ENCODE measurements around the gene KCNS3. TPM values are rescaled to one million over a fixed set of nuclear protein-coding genes. Genes with fewer than 3 reads are reported as not detected.

The KCNS3 gene
- total RNA-seq, 2 donors from 2014 or later: 30.3 to 33.6 TPM

- ATAC-seq (ENCODE audit: insufficient number of reproducible peaks, low FRiP score, low read depth): no peak
- H3K27me3 ChIP-seq (replicated peaks; ENCODE audit: insufficient read depth): no peaks in the 10 kb centered on the region
- no peak for TF ChIP-seq CTCF (IDR thresholded peaks at IDR 0.05)
- no peak overlapping the region for H3K27ac ChIP-seq
- no peak for DNase-seq (ENCODE audit: low spot score)
- H3K4me3 ChIP-seq: no peak overlapping the region
- no peaks in the 10 kb centered on the region for H3K9me3 ChIP-seq
- H3K36me3 ChIP-seq: no peaks in the 10 kb centered on the region
- peaks cover 6 to 17% of the 10 kb centered on the region in 2 donors for H3K4me1 ChIP-seq (ENCODE audit: control insufficient read depth in 1 of 2, low read depth in 2 of 2)
Observed at GRCh38 chr2:17910980-17911379, 32.5 kb downstream of the KCNS3 start.

- no peak for TF ChIP-seq CTCF (IDR thresholded peaks at IDR 0.05)
- DNase-seq (ENCODE audit: low spot score) (no peak), ATAC-seq (ENCODE audit: insufficient number of reproducible peaks, low FRiP score, low read depth) (no peak)
- no peak overlapping the region for H3K4me3 ChIP-seq
- H3K36me3 ChIP-seq: no peaks in the 10 kb centered on the region
- H3K4me1 ChIP-seq (ENCODE audit: control insufficient read depth in 1 of 2, low read depth in 2 of 2): peaks cover 6 to 21% of the 10 kb centered on the region in 2 donors
- no peaks in the 10 kb centered on the region for H3K27me3 ChIP-seq (replicated peaks; ENCODE audit: insufficient read depth)
- no peaks in the 10 kb centered on the region for H3K9me3 ChIP-seq
- no peak overlapping the region for H3K27ac ChIP-seq
Observed at GRCh38 chr2:17911491-17912260, 33.2 kb downstream of the KCNS3 start.

GRCh38 chr2:17912266-17912691 is 33.8 kb downstream of the KCNS3 start:
- ATAC-seq (ENCODE audit: insufficient number of reproducible peaks, low FRiP score, low read depth): no peak

DNA sequence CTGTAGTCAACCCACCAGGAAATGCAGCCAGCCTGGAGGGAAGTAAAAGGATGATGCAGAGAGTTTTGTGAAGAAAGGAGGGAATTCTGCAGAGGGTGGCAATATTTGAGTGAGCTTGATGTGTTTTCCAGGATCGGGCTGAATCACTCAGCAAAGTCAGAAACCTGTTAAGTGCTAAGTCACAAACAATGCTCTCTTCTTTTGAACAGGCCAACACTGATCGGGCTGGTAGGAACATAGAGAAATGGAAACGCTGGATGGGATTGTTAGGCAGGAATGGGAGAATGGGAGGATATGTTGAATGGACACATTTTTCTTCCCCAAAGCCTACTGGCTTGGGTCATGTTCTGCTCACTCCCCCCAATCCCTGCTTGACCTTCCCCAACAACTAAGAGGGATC is 36.6 kb downstream of the KCNS3 start:
- no peak for TF ChIP-seq CTCF (IDR thresholded peaks at IDR 0.05)
- H3K4me3 ChIP-seq: no peak overlapping the region

More at GRCh38 chr2:17912266-17912691, 33.8 kb downstream of the KCNS3 start:
- Histone ChIP-seq H3K27me3 (replicated peaks; ENCODE audit: insufficient read depth) (no peaks in the 10 kb centered on the region), H3K36me3 (no peaks in the 10 kb centered on the region), H3K4me3 (no peak overlapping the region), H3K27ac (no peak overlapping the region), H3K9me3 (no peaks in the 10 kb centered on the region), H3K4me1 (ENCODE audit: control insufficient read depth in 1 of 2, low read depth in 2 of 2) (peaks cover 6 to 21% of the 10 kb centered on the region in 2 donors)
- TF ChIP-seq CTCF (IDR thresholded peaks at IDR 0.05): no peak
- DNase-seq (ENCODE audit: low spot score): no peak

GRCh38 chr2:17915811-17916518 is 37.5 kb downstream of the KCNS3 start:
- H3K27ac ChIP-seq: no peak overlapping the region
- TF ChIP-seq CTCF (IDR thresholded peaks at IDR 0.05): no peak
- ATAC-seq (ENCODE audit: insufficient number of reproducible peaks, low FRiP score, low read depth): no peak

More for the DNA sequence above, 36.6 kb downstream of the KCNS3 start:
- H3K4me1 ChIP-seq (ENCODE audit: control insufficient read depth in 1 of 2, low read depth in 2 of 2): peaks cover 6 to 21% of the 10 kb centered on the region in 2 donors
- no peak overlapping the region for H3K27ac ChIP-seq
- H3K36me3 ChIP-seq: no peaks in the 10 kb centered on the region
- no peaks in the 10 kb centered on the region for H3K9me3 ChIP-seq
- DNase-seq (ENCODE audit: low spot score) (no peak), ATAC-seq (ENCODE audit: insufficient number of reproducible peaks, low FRiP score, low read depth) (no peak)
- no peaks in the 10 kb centered on the region for H3K27me3 ChIP-seq (replicated peaks; ENCODE audit: insufficient read depth)

More at GRCh38 chr2:17915811-17916518, 37.5 kb downstream of the KCNS3 start:
- Histone ChIP-seq H3K27me3 (replicated peaks; ENCODE audit: insufficient read depth) (no peaks in the 10 kb centered on the region), H3K36me3 (no peaks in the 10 kb centered on the region), H3K4me3 (no peak overlapping the region), H3K4me1 (ENCODE audit: control insufficient read depth in 1 of 2, low read depth in 2 of 2) (peaks cover 6 to 21% of the 10 kb centered on the region in 2 donors), H3K9me3 (no peaks in the 10 kb centered on the region)
- no peak for DNase-seq (ENCODE audit: low spot score)
